Cardiac septum (tissue), 1 donor: ENCODE measurements around the gene KLF15. TPM values are rescaled to one million over a fixed set of nuclear protein-coding genes. Genes with fewer than 3 reads are reported as not detected.

Source experiments
- DNase-seq: peaks from one replicate; pipeline ENCODE4 v3.0.0-alpha.2; 2020; ENCODE audit warnings: low spot score
- intact Hi-C: fragments of 100-400 bp; cut with DNase I; formaldehyde crosslinking; loops from one replicate; pipeline ENCODE4 v1.14.0; 2022
- total RNA-seq: library from RNA; stranded (reverse); fragmentation: NEBNext Ultra II Directional; extraction: Animal tissue kit (Norgen Biotek cat#: 25700); gene quantifications from one replicate; pipeline ENCODE4 v1.2.1, GENCODE V29; 2021
- donor health status: DM: no; HTN: no; CAD: no.

The KLF15 gene
- total RNA-seq, 1 donor from 2014 or later, result 11.5 TPM

- intact Hi-C loops, result no loop called here
- no peak for DNase-seq
Measured at GRCh38 chr3:126294211-126294808, 62.9 kb downstream of the KLF15 start.

GRCh38 chr3:126293370-126294082 lies 63.7 kb downstream of the KLF15 start:
- DNase-seq, result no peak
- intact Hi-C loops, result no loop called here

Other genes starting within 250 kb of the KLF15 start
- 26.8 TPM for gene ALDH1L1, start 176.8 kb downstream of the KLF15 start, total RNA-seq
- gene CFAP100, start 37.5 kb upstream of the KLF15 start, total RNA-seq, result not detected
- gene ZXDC, start 118.5 kb upstream of the KLF15 start, total RNA-seq, result 22.0 TPM
- not detected for gene UROC1, start 160.4 kb upstream of the KLF15 start, total RNA-seq
- 0.16 TPM for gene CHST13, start 166.7 kb upstream of the KLF15 start, total RNA-seq
- gene C3orf22, start 201.5 kb upstream of the KLF15 start, total RNA-seq, result not detected